GM19023 (cell line): Measurements from ENCODE around the gene MTUS2.

Experiments used
- ATAC-seq: cut with Tn5 transposase; IDR thresholded peaks from one replicate; pipeline ENCODE4 v1.9.1; 2021; ENCODE audit warnings: mild to moderate bottlenecking, moderate library complexity; ENCODE audit not compliant: unreplicated experiment

Gene MTUS2

GRCh38 chr13:29436721-29437280 lies 616.7 kb downstream of the MTUS2 start:
- no peak for ATAC-seq

- no peak for ATAC-seq
These were observed 618.6 kb downstream of the MTUS2 start for GRCh38 chr13:29438769-29439168.

- ATAC-seq: no peak
These were observed 619.7 kb downstream of the MTUS2 start for GRCh38 chr13:29439601-29440388.

- no peak for ATAC-seq
These were observed 621.2 kb downstream of the MTUS2 start for GRCh38 chr13:29441306-29441705.

- no peak for ATAC-seq
These were observed 625.9 kb downstream of the MTUS2 start for GRCh38 chr13:29446016-29446415.

GRCh38 chr13:29448174-29448573 lies 628.0 kb downstream of the MTUS2 start:
- ATAC-seq: no peak

- no peak for ATAC-seq
These were observed 629.6 kb downstream of the MTUS2 start for GRCh38 chr13:29449726-29450125.

GRCh38 chr13:29451976-29452375 lies 631.8 kb downstream of the MTUS2 start:
- ATAC-seq: no peak

- no peak for ATAC-seq
These were observed 632.9 kb downstream of the MTUS2 start for GRCh38 chr13:29452773-29453616.

GRCh38 chr13:29453617-29454011 lies 633.5 kb downstream of the MTUS2 start:
- no peak for ATAC-seq

GRCh38 chr13:29454931-29455481 lies 634.9 kb downstream of the MTUS2 start:
- ATAC-seq: no peak

- no peak for ATAC-seq
These were observed 636.3 kb downstream of the MTUS2 start for GRCh38 chr13:29456419-29456818.

GRCh38 chr13:29457299-29457698 lies 637.2 kb downstream of the MTUS2 start:
- no peak for ATAC-seq

- no peak for ATAC-seq
These were observed 638.3 kb downstream of the MTUS2 start for GRCh38 chr13:29458419-29458818.

GRCh38 chr13:29459813-29460355 lies 639.7 kb downstream of the MTUS2 start:
- no peak for ATAC-seq

GRCh38 chr13:29464105-29464679 lies 644.1 kb downstream of the MTUS2 start:
- no peak for ATAC-seq

GRCh38 chr13:29465741-29466293 lies 645.7 kb downstream of the MTUS2 start:
- no peak for ATAC-seq

- ATAC-seq: no peak
These were observed 651.4 kb downstream of the MTUS2 start for GRCh38 chr13:29471551-29471950.

- ATAC-seq: no peak
These were observed 652.3 kb downstream of the MTUS2 start for GRCh38 chr13:29472332-29472961.

GRCh38 chr13:29473166-29473565 lies 653.0 kb downstream of the MTUS2 start:
- no peak for ATAC-seq
